ENCODE results near the gene SKI.

The SKI gene

GRCh38 chr1:2228157-2228594 is at the start of gene SKI:
Gene SKI, plus strand, starts transcription at chr1:2228319. Its CDS starts 448 bp downstream, at chr1:2228767.
- no peak for DNase-seq

- no peak for DNase-seq
Measured at GRCh38 chr1:2178875-2179274, 49.2 kb upstream of the SKI start.

GRCh38 chr1:2179283-2180013 is 48.7 kb upstream of the SKI start:
- DNase-seq: no peak

GRCh38 chr1:2180297-2181245 is 47.5 kb upstream of the SKI start:
- no peak for DNase-seq

- DNase-seq: no peak
Measured at GRCh38 chr1:2181271-2181670, 46.8 kb upstream of the SKI start.

- DNase-seq: no peak
Measured at GRCh38 chr1:2181752-2182151, 46.4 kb upstream of the SKI start.

GRCh38 chr1:2182376-2182775 is 45.7 kb upstream of the SKI start:
- DNase-seq: no peak

- peak in 2 of 14 donors; percentile 19 to 94 for DNase-seq
Measured at GRCh38 chr1:2183937-2184334, 44.2 kb upstream of the SKI start.

GRCh38 chr1:2184531-2184930 is 43.6 kb upstream of the SKI start:
- no peak for DNase-seq

GRCh38 chr1:2184934-2185333 is 43.2 kb upstream of the SKI start:
- DNase-seq: no peak

- no peak for DNase-seq
Measured at GRCh38 chr1:2185880-2186855, 42.0 kb upstream of the SKI start.

GRCh38 chr1:2186901-2187300 is 41.2 kb upstream of the SKI start:
- no peak for DNase-seq

- no peak for DNase-seq
Measured at GRCh38 chr1:2187619-2188018, 40.5 kb upstream of the SKI start.

GRCh38 chr1:2188336-2188735 is 39.8 kb upstream of the SKI start:
- DNase-seq: no peak

GRCh38 chr1:2189459-2190425 is 38.4 kb upstream of the SKI start:
- peak; percentile 57 to 99 (median 91) for DNase-seq

GRCh38 chr1:2190491-2190976 is 37.6 kb upstream of the SKI start:
- DNase-seq: no peak

- no peak for DNase-seq
Measured at GRCh38 chr1:2192031-2192995, 35.8 kb upstream of the SKI start.

- DNase-seq: no peak
Measured at GRCh38 chr1:2193514-2194281, 34.4 kb upstream of the SKI start.

Data from C1 segment of cervical spinal cord (tissue), 14 donors.